ENCODE measurements around the gene ATP1A4. TPM values are rescaled to one million over a fixed set of nuclear protein-coding genes. Genes with fewer than 3 reads are reported as not detected.
A peak's percentile ranks its signal among the peaks of the same experiment; 100 is the strongest.

The ATP1A4 gene
- total RNA-seq, 1 donor from 2014 or later, result 0.27 TPM

DNA sequence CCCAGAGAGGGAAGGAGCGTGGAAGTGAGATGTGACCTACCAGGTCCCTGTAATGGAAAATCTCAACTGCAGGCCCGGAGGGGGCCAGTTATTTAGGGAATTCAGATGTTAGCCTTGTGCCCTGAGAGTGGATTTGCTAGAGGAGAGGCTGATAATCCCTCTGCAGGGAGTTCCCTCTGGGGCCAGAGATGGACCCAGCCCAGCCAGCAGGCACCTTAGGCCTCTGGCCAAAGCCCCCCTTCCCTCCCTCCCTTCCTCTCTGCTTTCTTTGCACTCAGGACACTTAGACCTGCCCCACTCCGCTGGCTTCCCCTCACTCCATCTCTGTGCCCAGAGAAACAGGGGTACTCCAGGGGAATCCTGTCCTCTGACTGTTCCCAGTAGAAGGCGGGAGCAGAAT, 37.3 kb upstream of the ATP1A4 start:
- H3K9me3 Mint-ChIP-seq, result no peaks in the 10 kb centered on the region
- no peak overlapping the region for H3K27ac Mint-ChIP-seq
- H3K36me3 Mint-ChIP-seq, result no peaks in the 10 kb centered on the region
- TF ChIP-seq, protein P1, sequence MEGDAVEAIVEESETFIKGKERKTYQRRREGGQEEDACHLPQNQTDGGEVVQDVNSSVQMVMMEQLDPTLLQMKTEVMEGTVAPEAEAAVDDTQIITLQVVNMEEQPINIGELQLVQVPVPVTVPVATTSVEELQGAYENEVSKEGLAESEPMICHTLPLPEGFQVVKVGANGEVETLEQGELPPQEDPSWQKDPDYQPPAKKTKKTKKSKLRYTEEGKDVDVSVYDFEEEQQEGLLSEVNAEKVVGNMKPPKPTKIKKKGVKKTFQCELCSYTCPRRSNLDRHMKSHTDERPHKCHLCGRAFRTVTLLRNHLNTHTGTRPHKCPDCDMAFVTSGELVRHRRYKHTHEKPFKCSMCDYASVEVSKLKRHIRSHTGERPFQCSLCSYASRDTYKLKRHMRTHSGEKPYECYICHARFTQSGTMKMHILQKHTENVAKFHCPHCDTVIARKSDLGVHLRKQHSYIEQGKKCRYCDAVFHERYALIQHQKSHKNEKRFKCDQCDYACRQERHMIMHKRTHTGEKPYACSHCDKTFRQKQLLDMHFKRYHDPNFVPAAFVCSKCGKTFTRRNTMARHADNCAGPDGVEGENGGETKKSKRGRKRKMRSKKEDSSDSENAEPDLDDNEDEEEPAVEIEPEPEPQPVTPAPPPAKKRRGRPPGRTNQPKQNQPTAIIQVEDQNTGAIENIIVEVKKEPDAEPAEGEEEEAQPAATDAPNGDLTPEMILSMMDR (conservative IDR thresholded peaks at IDR 0.05), result no peak
- no peak overlapping the region for H3K4me3 Mint-ChIP-seq
- peaks cover 65% of the 10 kb centered on the region for H3K4me1 Mint-ChIP-seq (ENCODE audit: unreplicated experiment)
- peaks cover 21% of the 10 kb centered on the region for H3K27me3 Mint-ChIP-seq
- no peak for DNase-seq (ENCODE audit: extremely low spot score, unreplicated experiment)

DNA sequence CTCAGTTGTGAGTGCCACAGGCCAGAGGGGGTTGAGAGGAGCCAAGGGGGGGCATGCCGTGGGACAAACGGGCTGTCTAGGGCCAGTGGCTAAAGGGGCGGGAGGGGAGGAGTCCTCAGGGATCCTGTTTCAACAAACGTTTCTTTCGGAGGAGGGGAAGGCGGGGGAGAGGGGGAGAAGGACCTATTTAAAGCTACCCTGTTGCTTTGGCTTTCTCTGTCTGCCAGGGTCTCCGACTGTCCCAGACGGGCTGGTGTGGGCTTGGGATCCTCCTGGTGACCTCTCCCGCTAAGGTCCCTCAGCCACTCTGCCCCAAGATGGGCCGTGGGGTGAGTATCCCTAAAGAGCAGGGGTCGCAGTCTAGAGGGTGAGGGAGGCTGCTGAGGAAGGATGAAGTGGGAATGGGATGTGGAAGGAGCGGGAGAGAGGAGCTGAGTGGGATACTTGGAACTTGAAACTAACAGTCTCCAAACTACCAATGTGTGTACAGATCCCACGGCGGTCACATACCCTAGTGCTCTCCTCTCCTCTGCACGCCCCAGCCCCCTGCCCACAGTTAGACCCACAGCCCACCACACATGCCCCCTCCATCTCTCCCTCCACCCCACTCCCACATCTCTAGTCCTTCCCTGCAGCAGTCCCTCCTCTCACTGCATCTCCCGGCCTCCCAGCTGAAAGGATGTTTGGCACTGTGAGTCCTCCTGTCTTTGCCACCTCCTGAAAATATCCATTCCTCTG, 35.7 kb upstream of the ATP1A4 start, which contains the start of gene ATP1A2:
Gene ATP1A2 (plus strand): TSS at position 215 of the 738 bp plus-strand sequence. CDS start 103 bp downstream, at position 318.
- peaks cover 20% of the 10 kb centered on the region for H3K27me3 Mint-ChIP-seq
- DNase-seq (ENCODE audit: extremely low spot score, unreplicated experiment), result no peak
- no peaks in the 10 kb centered on the region for H3K9me3 Mint-ChIP-seq
- no peaks in the 10 kb centered on the region for H3K36me3 Mint-ChIP-seq
- TF ChIP-seq, protein P1 (conservative IDR thresholded peaks at IDR 0.05), result no peak
- no peak within 1 kb of the TSS for H3K27ac Mint-ChIP-seq
- H3K4me3 Mint-ChIP-seq, result peak within 1 kb of the TSS; percentile 36
- peaks cover 57% of the 10 kb centered on the region for H3K4me1 Mint-ChIP-seq (ENCODE audit: unreplicated experiment)

DNA sequence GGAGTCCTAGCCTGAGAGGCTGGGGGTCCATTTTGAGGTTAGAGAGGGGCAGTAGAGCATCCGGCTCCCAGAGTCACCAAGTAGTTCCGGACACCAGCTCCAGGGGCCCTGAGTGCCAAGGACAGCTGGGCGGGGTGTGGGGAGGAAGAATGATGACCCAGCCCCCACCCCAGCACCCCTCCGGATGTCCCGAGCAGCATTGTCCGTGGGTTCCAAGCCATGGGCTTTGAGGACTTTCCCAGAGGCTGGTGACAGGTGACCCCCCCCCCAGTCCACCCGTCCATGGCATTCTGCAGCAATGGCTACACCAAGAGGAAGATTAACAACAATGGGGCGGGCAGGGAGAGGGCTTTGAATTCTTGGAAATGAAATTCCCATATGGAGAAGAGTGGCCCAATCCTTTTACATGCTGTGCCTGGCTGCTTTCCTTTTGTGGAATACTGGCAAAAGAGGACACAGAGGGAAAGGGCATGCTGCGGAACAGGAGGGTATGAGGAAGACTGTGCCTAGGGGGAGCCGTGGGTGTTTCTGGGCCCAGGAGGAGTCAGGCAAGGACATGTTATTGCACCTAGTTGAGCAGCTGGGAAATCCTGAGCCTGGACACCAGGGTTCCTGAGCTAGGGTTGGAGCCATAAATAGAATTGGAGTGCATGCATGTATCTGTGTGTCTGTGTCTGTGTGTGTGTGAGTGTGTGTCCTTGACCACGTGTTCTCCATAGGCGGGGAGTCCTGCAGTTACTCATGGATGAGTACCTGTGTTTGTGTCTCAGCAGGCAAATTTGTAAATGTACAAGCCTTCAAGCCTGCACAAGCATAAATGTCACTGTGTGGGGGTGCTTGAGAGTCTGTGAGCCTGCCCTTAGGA, 34.9 kb upstream of the ATP1A4 start:
- Mint-ChIP-seq H3K27me3 (peaks cover 20% of the 10 kb centered on the region), H3K4me3 (peak overlapping the region; percentile 36), H3K36me3 (no peaks in the 10 kb centered on the region), H3K9me3 (no peaks in the 10 kb centered on the region), H3K27ac (no peak overlapping the region), H3K4me1 (ENCODE audit: unreplicated experiment) (peaks cover 57% of the 10 kb centered on the region)
- no peak for DNase-seq (ENCODE audit: extremely low spot score, unreplicated experiment)
- TF ChIP-seq, protein P1 (conservative IDR thresholded peaks at IDR 0.05), result no peak

DNA sequence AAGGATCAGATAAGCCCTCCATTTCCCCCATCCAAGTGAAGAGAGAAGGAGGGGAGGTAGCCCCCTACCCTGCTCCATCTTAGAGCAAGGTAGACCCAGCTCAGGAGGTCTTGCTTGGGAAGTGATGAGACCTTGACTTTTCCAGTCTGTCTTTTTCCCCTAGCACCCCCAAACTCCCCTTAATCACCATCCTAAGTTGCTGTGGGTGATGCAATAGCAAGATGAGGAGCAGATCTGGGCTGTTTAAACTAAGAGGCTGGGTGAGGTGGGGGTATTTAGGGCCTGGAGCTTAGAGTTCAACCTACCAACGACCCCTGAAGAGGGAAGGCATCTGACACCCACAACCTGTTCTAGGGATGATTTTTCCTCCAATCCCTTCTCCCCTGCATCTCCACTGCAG, 34.1 kb upstream of the ATP1A4 start:
- DNase-seq (ENCODE audit: extremely low spot score, unreplicated experiment), result no peak
- TF ChIP-seq, protein P1 (conservative IDR thresholded peaks at IDR 0.05), result no peak
- no peak overlapping the region for H3K4me3 Mint-ChIP-seq
- peaks cover 20% of the 10 kb centered on the region for H3K27me3 Mint-ChIP-seq
- peaks cover 51% of the 10 kb centered on the region for H3K4me1 Mint-ChIP-seq (ENCODE audit: unreplicated experiment)
- no peaks in the 10 kb centered on the region for H3K9me3 Mint-ChIP-seq
- no peaks in the 10 kb centered on the region for H3K36me3 Mint-ChIP-seq
- no peak overlapping the region for H3K27ac Mint-ChIP-seq

DNA sequence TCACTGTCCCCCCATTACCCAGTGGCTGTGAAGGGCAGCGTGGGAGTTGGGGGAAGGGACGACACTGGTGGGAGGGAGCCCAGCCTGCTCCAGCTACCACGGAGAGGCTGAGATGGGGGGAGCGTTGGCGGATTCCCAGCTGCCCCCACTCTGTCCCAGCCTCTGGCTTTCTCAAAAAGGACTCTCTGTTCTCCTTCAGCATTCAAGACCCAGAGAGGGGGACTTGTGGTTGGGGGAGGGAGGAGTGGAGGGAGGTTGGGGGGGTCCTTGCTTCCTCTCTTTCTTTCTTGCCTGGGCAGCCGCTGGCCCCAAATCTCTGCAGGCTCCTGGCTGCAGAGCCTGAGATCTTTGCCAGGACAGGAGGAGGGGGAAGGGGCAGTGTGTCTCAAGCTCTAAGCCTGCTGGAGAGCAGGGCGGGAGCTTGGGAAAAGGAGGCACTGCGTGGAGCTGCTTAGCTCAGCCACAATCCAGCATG, 33.7 kb upstream of the ATP1A4 start:
- peaks cover 47% of the 10 kb centered on the region for H3K4me1 Mint-ChIP-seq (ENCODE audit: unreplicated experiment)
- no peaks in the 10 kb centered on the region for H3K9me3 Mint-ChIP-seq
- DNase-seq (ENCODE audit: extremely low spot score, unreplicated experiment), result no peak
- no peak overlapping the region for H3K27ac Mint-ChIP-seq
- H3K36me3 Mint-ChIP-seq, result no peaks in the 10 kb centered on the region
- H3K4me3 Mint-ChIP-seq, result peak overlapping the region; percentile 47
- H3K27me3 Mint-ChIP-seq, result peaks cover 20% of the 10 kb centered on the region
- TF ChIP-seq, protein P1 (conservative IDR thresholded peaks at IDR 0.05), result no peak

Data from type B pancreatic cell (in vitro differentiated cells).